Sigmoid colon (tissue), 7 donors: ENCODE measurements around the gene TNFRSF12A. TPM values are rescaled to one million over a fixed set of nuclear protein-coding genes. Genes with fewer than 3 reads are reported as not detected.
A peak's percentile ranks its signal among the peaks of the same experiment; 100 is the strongest.

Experiments used
- DNase-seq: peaks from one replicate; pipeline ENCODE4 v3.0.0-alpha.2; 2019
- H3K27ac ChIP-seq, 4 donors: fragments of 200-600 bp; sonication (generic); one replicate each; pipeline ENCODE4 v1.5.1; 2016 to 2019; ENCODE audit warnings: mild to moderate bottlenecking in 1 of 4
- H3K27me3 ChIP-seq, 3 donors: fragments of 200-600 bp; sonication (generic); one replicate each; pipeline ENCODE4 v1.5.1; 2019; ENCODE audit warnings: mild to moderate bottlenecking in 1 of 3
- H3K36me3 ChIP-seq, 4 donors: fragments of 200-600 bp; sonication (generic); one replicate each; pipeline ENCODE4 v1.5.1; 2016 to 2019
- H3K4me1 ChIP-seq, 4 donors: fragments of 200-600 bp; sonication (generic); one replicate each; pipeline ENCODE4 v1.5.1; 2017 to 2019
- H3K4me3 ChIP-seq, 4 donors: fragments of 200-600 bp; sonication (generic); one replicate each; pipeline ENCODE4 v1.5.1; 2017 to 2019; ENCODE audit warnings: mild to moderate bottlenecking in 2 of 4, moderate library complexity in 1 of 4
- H3K9me3 ChIP-seq, 4 donors: fragments of 200-600 bp in 3 of 4; sonication (generic) in 3 of 4; one replicate each; pipeline versions ENCODE4 v1.5.1 to v1.6.1; 2013 to 2019
- CTCF ChIP-seq, 4 experiments: fragments of 450-650 bp in 3 of 4; fragments of 200-600 bp in 1 of 4; IDR thresholded peaks; one replicate each; pipeline ENCODE4 v1.5.1; 2016 to 2019; ENCODE audit warnings: antibody characterized with exemption in 4 of 4, mild to moderate bottlenecking in 3 of 4, moderate library complexity in 2 of 4
- EP300 ChIP-seq, 4 donors: sonication (generic); formaldehyde crosslinking; IDR thresholded peaks; one replicate each; pipeline ENCODE4 v1.6.1; 2017; ENCODE audit warnings: antibody characterized with exemption in 4 of 4
- POLR2A ChIP-seq, 2 donors: fragments of 450-650 bp; IDR thresholded peaks; one replicate each; pipeline ENCODE4 v1.6.1; 2016; ENCODE audit warnings: antibody characterized with exemption in 2 of 2, mild to moderate bottlenecking in 2 of 2, moderate library complexity in 2 of 2
- POLR2AphosphoS5 ChIP-seq, 4 donors: sonication (generic); formaldehyde crosslinking; IDR thresholded peaks; one replicate each; pipeline ENCODE4 v1.6.1; 2017; ENCODE audit warnings: antibody characterized with exemption in 4 of 4
- WGBS, 2 donors: extraction: QIAGEN DNeasy Blood & Tissue Kit; methylation state at CpG; one replicate each; pipeline ENCODE4 v1.1.7; 2013; 5-methylcytosine and 5-hydroxymethylcytosine counted together
- intact Hi-C: fragments of 100-400 bp; cut with DNase I; formaldehyde crosslinking; loops from one replicate; pipeline ENCODE4 v1.15.1; 2023
- polyA plus RNA-seq, 3 donors: library from polyadenylated mRNA; stranded (reverse); fragments of 200-250 nt; gene quantifications; one replicate each; pipeline ENCODE4 v1.2.3, GENCODE V29; 2013
- total RNA-seq, 4 donors: library from RNA; depleted of rRNA; stranded (reverse); fragments of >200 nt; gene quantifications; one replicate each; pipeline ENCODE4 v1.1.0, GENCODE V29; 2016
- donor health status: healthy with polysubstance abuse.
- donor health status: Bipolar disorder and iron deficiency.
- donor health status: healthy.

Gene TNFRSF12A
- total and polyA plus RNA-seq, 7 donors: 6.1 to 78.2 (median 10.3) TPM

- Histone ChIP-seq H3K27me3 (peaks cover 7 to 28% (median 9%) of the 10 kb centered on the region in 3 donors), H3K27ac (peak overlapping the region in 2 of 4 donors; percentile 85 to 93), H3K36me3 (no peaks in the 10 kb centered on the region), H3K4me1 (peaks cover 0 to 30% (median 25%) of the 10 kb centered on the region in 4 donors), H3K4me3 (peak overlapping the region in 3 of 4 donors; percentile 70 to 90 (median 74)), H3K9me3 (no peaks in the 10 kb centered on the region)
- 66 to 68% methylated on average over 33 of the region's 33 CpGs for WGBS, 2 donors
- TF ChIP-seq POLR2A (IDR thresholded peaks at IDR 0.05): no peak
- TF ChIP-seq POLR2AphosphoS5 (IDR thresholded peaks at IDR 0.05): no peak
- TF ChIP-seq EP300 (IDR thresholded peaks at IDR 0.05): no peak
- TF ChIP-seq CTCF (IDR thresholded peaks at IDR 0.05): no peak
- DNase-seq: no peak
- intact Hi-C loops: loop anchor here (5.0 kb wide), 1 partner anchor 54 kb away; no protein-coding TSS in a partner anchor
These were observed 38.8 kb upstream of the TNFRSF12A start for GRCh38 chr16:2981177-2981898.

GRCh38 chr16:2981899-2982250, 38.3 kb upstream of the TNFRSF12A start:
- no peak for TF ChIP-seq POLR2AphosphoS5 (IDR thresholded peaks at IDR 0.05)
- TF ChIP-seq EP300 (IDR thresholded peaks at IDR 0.05): no peak
- TF ChIP-seq CTCF (IDR thresholded peaks at IDR 0.05): no peak
- no peak for TF ChIP-seq POLR2A (IDR thresholded peaks at IDR 0.05)
- H3K36me3 ChIP-seq: no peaks in the 10 kb centered on the region
- H3K27ac ChIP-seq: no peak overlapping the region
- H3K4me1 ChIP-seq: peaks cover 0 to 30% (median 25%) of the 10 kb centered on the region in 4 donors
- no peak for DNase-seq
- intact Hi-C loops: loop anchor here (2.0 to 5.0 kb wide), 2 partner anchors 13 to 55 kb away; partner anchors contain the start of gene PAQR4
- no peaks in the 10 kb centered on the region for H3K9me3 ChIP-seq
- H3K27me3 ChIP-seq: peaks cover 7 to 26% (median 9%) of the 10 kb centered on the region in 3 donors
- WGBS, 2 donors: 79 to 83% methylated on average over 4 of the region's 4 CpGs
- no peak overlapping the region for H3K4me3 ChIP-seq

- Histone ChIP-seq H3K4me3 (no peak overlapping the region), H3K27ac (no peak overlapping the region), H3K9me3 (no peaks in the 10 kb centered on the region), H3K4me1 (peaks cover 0 to 30% (median 25%) of the 10 kb centered on the region in 4 donors), H3K36me3 (no peaks in the 10 kb centered on the region), H3K27me3 (peaks cover 7 to 23% (median 9%) of the 10 kb centered on the region in 3 donors)
- TF ChIP-seq POLR2A (IDR thresholded peaks at IDR 0.05) (no peak), CTCF (IDR thresholded peaks at IDR 0.05) (no peak), EP300 (IDR thresholded peaks at IDR 0.05) (no peak), POLR2AphosphoS5 (IDR thresholded peaks at IDR 0.05) (no peak)
- intact Hi-C loops: loop anchor here (2.0 to 5.0 kb wide), 2 partner anchors 14 to 55 kb away; partner anchors contain the start of gene PAQR4
- no peak for DNase-seq
- WGBS, 2 donors: 91 to 93% methylated on average over 5 of the region's 5 CpGs
These were observed 37.8 kb upstream of the TNFRSF12A start for GRCh38 chr16:2982402-2982801.

DNA sequence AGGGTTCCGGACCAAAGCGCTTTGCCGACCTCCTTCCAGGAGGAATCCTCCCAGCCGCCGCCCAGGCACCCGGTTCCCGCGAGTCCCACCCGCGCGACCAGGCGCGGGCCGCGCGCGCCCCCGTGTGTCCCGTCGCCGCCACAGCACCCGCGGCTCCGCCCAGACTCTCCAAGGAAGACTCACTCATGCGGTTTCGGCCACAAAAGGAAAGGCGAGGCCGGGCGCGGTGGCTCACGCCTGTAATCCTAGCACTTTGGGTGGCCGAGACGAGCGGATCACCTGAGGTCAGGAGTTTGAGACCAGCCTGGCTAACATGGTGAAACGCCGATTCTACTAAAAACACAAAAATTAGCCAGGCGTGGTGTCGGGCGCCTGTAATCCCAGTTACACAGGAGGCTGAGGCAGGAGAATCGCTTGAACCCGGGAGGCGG, 36.4 kb upstream of the TNFRSF12A start:
- Histone ChIP-seq H3K27me3 (peaks cover 7 to 24% (median 9%) of the 10 kb centered on the region in 3 donors), H3K4me3 (peak overlapping the region in 3 of 4 donors; percentile 21 to 28 (median 27)), H3K36me3 (no peaks in the 10 kb centered on the region), H3K4me1 (peaks cover 0 to 30% (median 25%) of the 10 kb centered on the region in 4 donors), H3K27ac (peak overlapping the region in 3 of 4 donors; percentile 10 to 42 (median 41)), H3K9me3 (no peaks in the 10 kb centered on the region)
- intact Hi-C loops: loop anchor here (2.0 to 5.0 kb wide), 2 partner anchors 15 to 56 kb away; partner anchors contain the start of gene PAQR4
- WGBS, 2 donors: 3 to 8% methylated on average over 42 of the region's 42 CpGs
- TF ChIP-seq POLR2A (IDR thresholded peaks at IDR 0.05) (no peak), CTCF (IDR thresholded peaks at IDR 0.05) (peak; percentile 38 to 96 (median 72))
- peak; percentile 90 for DNase-seq
